ENCODE data around the gene ZNRF4. TPM values are rescaled to one million over a fixed set of nuclear protein-coding genes. Genes with fewer than 3 reads are reported as not detected.
"Not testable (repeated sequence)": the region's sequence is repeated elsewhere in the genome, so short reads cannot be mapped to it uniquely, and the experiment has no call there.

Gene ZNRF4
- total RNA-seq, 1 donor from 2014 or later, result not detected

GRCh38 chr19:5436106-5436947 lies 18.9 kb upstream of the ZNRF4 start:
- Histone ChIP-seq H3K9me3 (no peaks in the 10 kb centered on the region), H3K36me3 (no peaks in the 10 kb centered on the region), H3K4me1 (no peaks in the 10 kb centered on the region), H3K27me3 (ENCODE audit: low read depth) (peaks cover 30% of the 10 kb centered on the region), H3K4me3 (no peak overlapping the region), H3K27ac (no peak overlapping the region)
- ATAC-seq, result peak in 1 of 2 donors; percentile 29
- TF ChIP-seq CTCF (IDR thresholded peaks at IDR 0.05), result no peak
- intact Hi-C loops (cut with DNase I), result no loop called here
- no peak for DNase-seq

GRCh38 chr19:5436948-5437306 lies 18.3 kb upstream of the ZNRF4 start:
- no peaks in the 10 kb centered on the region for H3K36me3 ChIP-seq
- no peak for DNase-seq
- H3K27me3 ChIP-seq (ENCODE audit: low read depth), result peaks cover 30% of the 10 kb centered on the region
- H3K4me3 ChIP-seq, result no peak overlapping the region
- TF ChIP-seq CTCF (IDR thresholded peaks at IDR 0.05), result no peak
- H3K27ac ChIP-seq, result no peak overlapping the region
- intact Hi-C loops (cut with DNase I), result no loop called here
- H3K4me1 ChIP-seq, result no peaks in the 10 kb centered on the region
- no peaks in the 10 kb centered on the region for H3K9me3 ChIP-seq
- ATAC-seq, result no peak

- peaks cover 34% of the 10 kb centered on the region for H3K27me3 ChIP-seq (ENCODE audit: low read depth)
Measured at GRCh38 chr19:5438756-5439155, 16.5 kb upstream of the ZNRF4 start.

GRCh38 chr19:5439452-5439851 lies 15.8 kb upstream of the ZNRF4 start:
- Histone ChIP-seq H3K4me3 (no peak overlapping the region), H3K36me3 (no peaks in the 10 kb centered on the region), H3K9me3 (no peaks in the 10 kb centered on the region), H3K27ac (no peak overlapping the region), H3K27me3 (ENCODE audit: low read depth) (peaks cover 40% of the 10 kb centered on the region), H3K4me1 (no peaks in the 10 kb centered on the region)
- DNase-seq (no peak), ATAC-seq (no peak)
- intact Hi-C loops (cut with DNase I), result no loop called here
- TF ChIP-seq CTCF (IDR thresholded peaks at IDR 0.05), result no peak

More at GRCh38 chr19:5438756-5439155, 16.5 kb upstream of the ZNRF4 start:
- ATAC-seq; DNase-seq; H3K4me1 ChIP-seq; H3K4me3 ChIP-seq; H3K27ac ChIP-seq; H3K9me3 ChIP-seq; H3K36me3 ChIP-seq; intact Hi-C loops (cut with DNase I): not testable (repeated sequence)

- Histone ChIP-seq H3K4me3 (no peak overlapping the region), H3K4me1 (no peaks in the 10 kb centered on the region), H3K27ac (no peak overlapping the region), H3K36me3 (no peaks in the 10 kb centered on the region), H3K9me3 (no peaks in the 10 kb centered on the region), H3K27me3 (ENCODE audit: low read depth) (peaks cover 37% of the 10 kb centered on the region)
- intact Hi-C loops (cut with DNase I), result no loop called here
- ATAC-seq, result no peak
- DNase-seq, result no peak
- no peak for TF ChIP-seq CTCF (IDR thresholded peaks at IDR 0.05)
Measured at GRCh38 chr19:5440299-5440698, 14.9 kb upstream of the ZNRF4 start.

GRCh38 chr19:5443723-5444122 lies 11.5 kb upstream of the ZNRF4 start:
- Histone ChIP-seq H3K27ac (no peak overlapping the region), H3K27me3 (ENCODE audit: low read depth) (peaks cover 21% of the 10 kb centered on the region), H3K36me3 (no peaks in the 10 kb centered on the region), H3K4me3 (no peak overlapping the region), H3K9me3 (no peaks in the 10 kb centered on the region), H3K4me1 (no peaks in the 10 kb centered on the region)
- no peak for ATAC-seq
- intact Hi-C loops (cut with DNase I), result no loop called here
- no peak for DNase-seq
- no peak for TF ChIP-seq CTCF (IDR thresholded peaks at IDR 0.05)

All from lower lobe of right lung (tissue), 2 donors.